Measurements from ENCODE around the gene THADA.

GRCh38 chr2:43319541-43319940 is 276.3 kb downstream of the THADA start:
- no peak for TF ChIP-seq CTCF (IDR thresholded peaks at IDR 0.05)
- no peak for TF ChIP-seq POLR2AphosphoS5 (IDR thresholded peaks at IDR 0.05)
